HCT116 (cell line): Measurements from ENCODE around the gene SELENOM. TPM values are rescaled to one million over a fixed set of nuclear protein-coding genes. Genes with fewer than 3 reads are reported as not detected.

Experiments
- ATAC-seq: fragments of 200-7000 bp; cut with Tn5 transposase; 2 replicates; pipeline ENCODE4 v1.9.1; 2020; ENCODE audit warnings: mild to moderate bottlenecking, moderate library complexity
- BruUV-seq: library from RNA; stranded (reverse); fragments of 400-500 nt; replicated peaks from 2 replicates; lab custom pipeline; 2021; lab: Mats Ljungman, UMichigan
- CTCF ChIA-PET: fragments of 300-600 bp; sonication (Branson Sonifier 250); formaldehyde crosslinking; loops from one replicate; lab custom pipeline; 2021; ENCODE audit warnings: antibody characterized with exemption; lab: Charles Lee
- POLR2A ChIA-PET: fragments of 300-600, 350-600 bp; sonication (Branson Sonifier 250); formaldehyde crosslinking; loops from one replicate; lab custom pipeline; 2021; ENCODE audit warnings: antibody characterized with exemption; lab: Charles Lee
- RAD21 ChIA-PET, 2 experiments: fragments of 300-600 bp; sonication (Branson Sonifier 250); formaldehyde crosslinking; loops; one replicate each; lab custom pipeline; 2023; ENCODE audit warnings: low total read pairs in 2 of 2; ENCODE audit not compliant: uncharacterized antibody in 2 of 2, unreplicated experiment in 2 of 2, low non-redundant PET in 1 of 2; lab: Charles Lee
- DNase-seq: peaks from one replicate; pipeline ENCODE4 v3.0.0-alpha.2; 2010; ENCODE audit warnings: low read depth, low spot score
- H2AFZ ChIP-seq: fragments of 200-600 bp; shearing (Covaris generic), sonication (generic); 2 replicates; pipeline ENCODE4 v1.6.1; 2017; ENCODE audit warnings: low read depth, mixed run types, mixed read lengths, antibody characterized with exemption, low read length; ENCODE audit not compliant: poor library complexity, severe bottlenecking
- H3K27ac ChIP-seq: 2 replicates; pipeline ENCODE4 v1.5.1; 2012; ENCODE audit warnings: low read depth, low read length
- H3K27me3 ChIP-seq: fragments of 200-600 bp; sonication (generic); 2 replicates; pipeline ENCODE4 v1.6.1; 2016; ENCODE audit warnings: mixed run types, low read length, mixed read lengths; ENCODE audit not compliant: insufficient read depth
- H3K36me3 ChIP-seq, 2 experiments: fragments of 200-500 bp in 1 of 2; fragments of 200-600 bp in 1 of 2; sonication (Bioruptor generic) in 1 of 2; sonication (generic) in 1 of 2; 2 replicates each; pipeline versions ENCODE4 v1.5.1 to v1.6.1; 2014 to 2016; ENCODE audit warnings: low read length in 2 of 2, inconsistent platforms in 1 of 2, mixed read lengths in 1 of 2, mixed run types in 1 of 2; ENCODE audit not compliant: insufficient read depth in 2 of 2, control insufficient read depth in 1 of 2
- H3K4me1 ChIP-seq, 2 experiments: fragments of 200-600 bp in 1 of 2; sonication (generic) in 1 of 2; 2 replicates each; pipeline versions ENCODE4 v1.5.1 to v1.6.1; 2012 to 2017; ENCODE audit warnings: low read length in 2 of 2, inconsistent platforms in 1 of 2, mild to moderate bottlenecking in 1 of 2, mixed read lengths in 1 of 2, mixed run types in 1 of 2, moderate library complexity in 1 of 2; ENCODE audit not compliant: insufficient read depth in 2 of 2, control insufficient read depth in 1 of 2
- H3K4me2 ChIP-seq: fragments of 200-600 bp; sonication (generic); 2 replicates; pipeline ENCODE4 v1.6.1; 2017; ENCODE audit warnings: mixed run types, low read length, mixed read lengths
- H3K4me3 ChIP-seq, 2 experiments: fragments of 200-600 bp in 1 of 2; sonication (generic) in 1 of 2; replicated peaks in 1 of 2; 2 replicates each; pipeline ENCODE4 v1.5.1; 2011 to 2016; ENCODE audit warnings: low read length in 2 of 2, control low read depth in 1 of 2, low read depth in 1 of 2, mild to moderate bottlenecking in 1 of 2, mixed read lengths in 1 of 2, mixed run types in 1 of 2
- H3K79me2 ChIP-seq: fragments of 200-600 bp; sonication (generic); 2 replicates; pipeline ENCODE4 v1.6.1; 2017; ENCODE audit warnings: mild to moderate bottlenecking, mixed run types, low read length, moderate library complexity, mixed read lengths; ENCODE audit not compliant: insufficient read depth
- H3K9ac ChIP-seq: fragments of 200-600 bp; sonication (generic); 2 replicates; pipeline ENCODE4 v1.6.1; 2016; ENCODE audit warnings: low read length, mixed read lengths
- H3K9me2 ChIP-seq: fragments of 200-600 bp; sonication (generic), shearing (Covaris generic); 2 replicates; pipeline ENCODE4 v1.6.1; 2017; ENCODE audit warnings: mixed run types, mild to moderate bottlenecking, moderate library complexity; ENCODE audit not compliant: insufficient read depth
- H3K9me3 ChIP-seq, 2 experiments: fragments of 200-500 bp in 1 of 2; fragments of 200-600 bp in 1 of 2; sonication (Bioruptor generic) in 1 of 2; sonication (generic) in 1 of 2; 2 replicates each; pipeline ENCODE4 v1.6.1; 2014 to 2017; ENCODE audit warnings: low read length in 2 of 2, mixed read lengths in 2 of 2, inconsistent platforms in 1 of 2, low read depth in 1 of 2, mild to moderate bottlenecking in 1 of 2, mixed run types in 1 of 2, moderate library complexity in 1 of 2; ENCODE audit not compliant: control insufficient read depth in 1 of 2, insufficient read depth in 1 of 2
- H4K20me1 ChIP-seq: fragments of 200-600 bp; sonication (generic), shearing (Covaris generic); 2 replicates; pipeline ENCODE4 v1.6.1; 2017; ENCODE audit warnings: mixed run types, mild to moderate bottlenecking, moderate library complexity; ENCODE audit not compliant: insufficient read depth
- ATF3 ChIP-seq: IDR thresholded peaks from 2 replicates; pipeline ENCODE4 v1.6.1; 2012
- CEBPB ChIP-seq: IDR thresholded peaks from 2 replicates; pipeline ENCODE4 v1.6.1; 2012; ENCODE audit warnings: low read depth
- CTCF ChIP-seq, 3 experiments: fragments of 200-600 bp in 1 of 3; sonication (generic) in 1 of 3; IDR thresholded peaks in 2 of 3; conservative IDR thresholded peaks in 1 of 3; 2 replicates each; pipeline ENCODE4 v1.5.1; 2012 to 2017; ENCODE audit warnings: low read depth in 2 of 3, low read length in 2 of 3, antibody characterized with exemption in 1 of 3, borderline replicate concordance in 1 of 3, control low read depth in 1 of 3, mild to moderate bottlenecking in 1 of 3, mixed read lengths in 1 of 3, mixed run types in 1 of 3, moderate library complexity in 1 of 3; ENCODE audit not compliant: insufficient read depth in 1 of 3
- EGR1 ChIP-seq: IDR thresholded peaks from 2 replicates; pipeline ENCODE4 v1.6.1; 2012; ENCODE audit warnings: low read depth
- ELF1 ChIP-seq: IDR thresholded peaks from 2 replicates; pipeline ENCODE4 v1.6.1; 2012; ENCODE audit warnings: low read depth, borderline replicate concordance
- EZH2 ChIP-seq: fragments of 200-600 bp; sonication (generic); IDR thresholded peaks from 2 replicates; pipeline ENCODE4 v1.6.1; 2017; ENCODE audit warnings: antibody characterized with exemption, mixed run types
- EZH2phosphoT487 ChIP-seq: fragments of 200-600 bp; IDR thresholded peaks from 2 replicates; pipeline ENCODE4 v1.6.1; 2018; ENCODE audit warnings: antibody characterized with exemption, borderline replicate concordance
- FOSL1 ChIP-seq: IDR thresholded peaks from 2 replicates; pipeline ENCODE4 v1.6.1; 2012; ENCODE audit warnings: low read depth
- JUND ChIP-seq: IDR thresholded peaks from 2 replicates; pipeline ENCODE4 v1.6.1; 2012
- POLR2A ChIP-seq: IDR thresholded peaks from 2 replicates; pipeline ENCODE4 v1.7.0; 2011; ENCODE audit warnings: borderline replicate concordance; ENCODE audit not compliant: insufficient read depth, insufficient read length; ENCODE audit errors: extremely low read depth
- SIN3A ChIP-seq: IDR thresholded peaks from 2 replicates; pipeline ENCODE4 v1.6.1; 2012; ENCODE audit warnings: low read depth
- SRF ChIP-seq: IDR thresholded peaks from 2 replicates; pipeline ENCODE4 v1.6.1; 2012; ENCODE audit warnings: low read depth
- YY1 ChIP-seq: IDR thresholded peaks from 2 replicates; pipeline ENCODE4 v1.6.1; 2011; ENCODE audit warnings: low read length, low read depth, moderate library complexity, mild to moderate bottlenecking; ENCODE audit not compliant: insufficient replicate concordance; ENCODE audit errors: extremely low read depth
- ZBTB33 ChIP-seq: IDR thresholded peaks from 2 replicates; pipeline ENCODE4 v1.6.1; 2011; ENCODE audit warnings: mild to moderate bottlenecking, low read length, moderate library complexity; ENCODE audit not compliant: insufficient replicate concordance; ENCODE audit errors: extremely low read depth
- ZFX ChIP-seq: fragments of 450-650 bp; IDR thresholded peaks from 2 replicates; pipeline ENCODE4 v1.6.1; 2017
- ZNF274 ChIP-seq: fragments of 200-500 bp; sonication (Bioruptor generic); IDR thresholded peaks from 2 replicates; pipeline ENCODE4 v1.6.1; 2014; ENCODE audit warnings: mild to moderate bottlenecking, low read depth, low read length, inconsistent platforms
- intact Hi-C: fragments of 100-400 bp; cut with micrococcal nuclease; formaldehyde crosslinking; loops from 2 replicates; pipeline ENCODE4 v1.10.0; 2022
- total RNA-seq: library from RNA; stranded (reverse); gene quantifications from one replicate; pipeline ENCODE4 v1.2.1, GENCODE V29; 2021; ENCODE audit not compliant: unreplicated experiment

SELENOM gene
- total RNA-seq, 1 experiment from 2014 or later: 65.6 TPM

GRCh38 chr22:31083923-31084810 is 23.2 kb downstream of the SELENOM start:
- DNase-seq (no peak), ATAC-seq (0 out of 2 replicates have a peak, but pooled peaks have one; percentile 0)
- TF ChIP-seq CTCF (IDR thresholded peaks at IDR 0.05 in 2 of 3, conservative IDR thresholded peaks at IDR 0.05 in 1 of 3; ENCODE audit: borderline replicate concordance in 1 of 3, insufficient read depth in 1 of 3, low read depth in 2 of 3, low read length in 2 of 3) (no peak), ZFX (no peak), POLR2A (no peak), YY1 (no peak), ZNF274 (no peak), ATF3 (no peak), ELF1 (no peak), JUND (no peak), SIN3A (no peak), FOSL1 (no peak), EZH2phosphoT487 (no peak), SRF (no peak), EGR1 (no peak), EZH2 (no peak), CEBPB (no peak), ZBTB33 (no peak)
- BruUV-seq: TSS peak; percentile 89
- no peaks in the 10 kb centered on the region for H3K27me3 ChIP-seq
- H3K9me3 ChIP-seq: no peaks in the 10 kb centered on the region
- intact Hi-C loops: loop anchor here (2.0 to 10.0 kb wide), 3 partner anchors 117 to 659 kb away; partner anchors contain the start of genes MORC2, MTFP1 and TUG1
- H3K4me2 ChIP-seq: peak overlapping the region; percentile 85
- H3K27ac ChIP-seq: peak overlapping the region; percentile 94
- peak overlapping the region; percentile 92 for H3K9ac ChIP-seq
- no peaks in the 10 kb centered on the region for H3K9me2 ChIP-seq
- H3K4me1 ChIP-seq: peaks cover 30 to 71% of the 10 kb centered on the region in 2 experiments
- ChIA-PET POLR2A (interaction anchor here (0.6 to 7.6 kb wide), 6 partner anchors 12 to 134 kb away, joined by 4 to 86 read pairs (median 6); partner anchors contain the start of genes MORC2, SELENOM and TUG1), RAD21 (interaction anchor here in 1 of 2 experiments (0.5 to 1.8 kb wide), 2 partner anchors 24 to 320 kb away, joined by 3 read pairs; no protein-coding TSS in a partner anchor), CTCF (interaction anchor here (0.8 to 5.1 kb wide), 17 partner anchors 10 to 640 kb away, joined by 3 to 25 read pairs (median 6); partner anchors contain the start of genes MORC2, SELENOM and TUG1)
- H3K79me2 ChIP-seq: peaks cover 59% of the 10 kb centered on the region
- H2AFZ ChIP-seq: no peak overlapping the region
- peak overlapping the region; percentile 78 to 80 for H3K4me3 ChIP-seq
- H4K20me1 ChIP-seq: no peaks in the 10 kb centered on the region
- peaks cover 11 to 19% of the 10 kb centered on the region in 2 experiments; a peak in 2 of 4 replicates for H3K36me3 ChIP-seq
